HUDEP-2 (cell line): ENCODE data around the gene APOB.

Experiments used
- DNase-seq, 76 experiments: peaks; one replicate each; lab custom pipeline; 2025; ENCODE audit not compliant: unreplicated experiment in 76 of 76; lab: John Stamatoyannopoulos, UW

APOB gene

DNA sequence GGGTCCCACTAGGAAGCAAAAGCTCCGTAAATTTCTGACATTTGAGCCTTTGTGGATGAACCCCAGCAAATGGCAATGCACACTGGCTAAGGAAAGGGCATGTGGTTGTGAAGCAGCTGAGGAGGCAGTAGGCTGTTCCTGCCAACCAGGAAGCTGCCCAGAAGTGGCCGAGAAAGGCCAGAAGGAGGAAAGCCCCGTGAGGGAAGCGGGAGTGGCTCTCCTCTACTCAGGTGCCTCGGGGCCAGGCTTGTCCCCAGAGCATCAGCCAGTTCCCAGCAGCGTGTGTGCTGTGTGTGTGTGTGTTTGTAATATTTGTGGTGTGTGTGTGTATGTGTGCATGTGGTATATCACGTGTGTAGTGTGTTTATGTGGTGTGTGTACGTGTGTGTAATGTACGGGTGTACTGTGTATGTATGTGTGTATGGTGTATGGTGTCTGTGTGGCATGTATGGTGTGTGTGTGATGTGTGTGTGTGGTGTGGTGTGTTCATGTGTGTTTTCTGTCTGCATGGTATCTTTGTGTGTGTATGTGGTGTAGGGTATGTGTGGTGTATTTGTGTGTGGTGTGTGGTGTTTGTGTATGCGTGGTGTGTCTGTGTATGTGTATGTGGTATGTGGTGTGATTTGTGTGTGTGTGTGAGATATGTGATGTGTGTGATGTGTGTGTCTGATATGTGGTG lies 90.6 kb downstream of the APOB start:
- no peak for DNase-seq
